Neural progenitor cell (in vitro differentiated cells): ENCODE data around the gene ADAM8. TPM values are rescaled to one million over a fixed set of nuclear protein-coding genes. Genes with fewer than 3 reads are reported as not detected.

Experiments used
- DNase-seq: peaks from one replicate; pipeline ENCODE4 v3.0.0-alpha.2; 2016; ENCODE audit warnings: low spot score
- H2AFZ ChIP-seq: fragments of 200-600 bp; sonication (generic); replicated peaks from 2 replicates; pipeline ENCODE4 v1.6.1; 2016; ENCODE audit warnings: antibody characterized with exemption
- H3F3A ChIP-seq: fragments of 200-600 bp; sonication (generic); 2 replicates; pipeline ENCODE4 v1.6.1; 2016; ENCODE audit warnings: antibody characterized with exemption, low read depth
- H3K27ac ChIP-seq: fragments of 200-600 bp; sonication (generic); 2 replicates; pipeline ENCODE4 v1.5.1; 2016; ENCODE audit warnings: mild to moderate bottlenecking
- H3K27me3 ChIP-seq: fragments of 200-600 bp; sonication (generic); 2 replicates; pipeline ENCODE4 v1.6.1; 2016; ENCODE audit warnings: mild to moderate bottlenecking, moderate library complexity
- H3K36me3 ChIP-seq: fragments of 200-600 bp; sonication (generic); 2 replicates; pipeline ENCODE4 v1.5.1; 2016
- H3K4me1 ChIP-seq: fragments of 200-600 bp; sonication (generic); 2 replicates; pipeline ENCODE4 v1.6.1; 2016; ENCODE audit warnings: mixed run types
- H3K4me2 ChIP-seq: fragments of 200-600 bp; sonication (generic); 2 replicates; pipeline ENCODE4 v1.6.1; 2016
- H3K4me3 ChIP-seq: fragments of 200-600 bp; sonication (generic); 2 replicates; pipeline ENCODE4 v1.5.1; 2016
- H3K79me2 ChIP-seq: fragments of 200-600 bp; sonication (generic); 2 replicates; pipeline ENCODE4 v1.6.1; 2016; ENCODE audit warnings: low read depth
- H3K9ac ChIP-seq: fragments of 200-600 bp; sonication (generic); 2 replicates; pipeline ENCODE4 v1.6.1; 2016
- H3K9me3 ChIP-seq: fragments of 200-600 bp; sonication (generic); 2 replicates; pipeline ENCODE4 v1.5.1; 2016; ENCODE audit warnings: low read depth
- H4K20me1 ChIP-seq: fragments of 200-600 bp; sonication (generic); 2 replicates; pipeline ENCODE4 v1.6.1; 2016; ENCODE audit warnings: low read depth
- H3K27ac Mint-ChIP-seq: 3 replicates; pipeline ENCODE4 v1.8.0; 2021; ENCODE audit warnings: mixed read lengths
- H3K27me3 Mint-ChIP-seq: 2 replicates; pipeline ENCODE4 v1.8.0; 2022; ENCODE audit warnings: low read depth, mild to moderate bottlenecking, inconsistent platforms, moderate library complexity, mixed read lengths; ENCODE audit not compliant: insufficient read depth
- H3K36me3 Mint-ChIP-seq: 3 replicates; pipeline ENCODE4 v1.8.0; 2021; ENCODE audit warnings: mixed read lengths
- H3K4me1 Mint-ChIP-seq: 3 replicates; pipeline ENCODE4 v1.8.0; 2021; ENCODE audit warnings: mixed read lengths
- H3K4me3 Mint-ChIP-seq: 3 replicates; pipeline ENCODE4 v1.8.0; 2021; ENCODE audit warnings: mild to moderate bottlenecking, moderate library complexity, mixed read lengths
- H3K9me3 Mint-ChIP-seq: 3 replicates; pipeline ENCODE4 v1.8.0; 2020; ENCODE audit warnings: mixed read lengths
- CTCF ChIP-seq: fragments of 200-600 bp; sonication (generic); IDR thresholded peaks from 2 replicates; pipeline ENCODE4 v1.5.1; 2017; ENCODE audit warnings: antibody characterized with exemption, mild to moderate bottlenecking
- EZH2 ChIP-seq: fragments of 200-600 bp; sonication (generic); IDR thresholded peaks from 2 replicates; pipeline ENCODE4 v1.6.1; 2017; ENCODE audit warnings: antibody characterized with exemption, mild to moderate bottlenecking, moderate library complexity
- EZH2phosphoT487 ChIP-seq: fragments of 200-600 bp; sonication (generic); IDR thresholded peaks from 2 replicates; pipeline ENCODE4 v1.6.1; 2017; ENCODE audit warnings: antibody characterized with exemption
- total RNA-seq: library from RNA; depleted of rRNA; stranded (reverse); fragments of >200 nt; gene quantifications from 2 replicates; pipeline ENCODE4 v1.2.3, GENCODE V29; 2015; ENCODE audit warnings: low replicate concordance

The ADAM8 gene
- total RNA-seq, 1 donor from 2014 or later: 3.3 TPM

- Histone ChIP-seq H3K27ac (no peak overlapping the region), H3K9ac (peak overlapping the region; percentile 67), H3K4me3 (peak overlapping the region; percentile 86), H3K27me3 (no peaks in the 10 kb centered on the region), H3K36me3 (no peaks in the 10 kb centered on the region), H2AFZ (no peak overlapping the region), H3K4me2 (peak overlapping the region; percentile 93), H3K4me1 (peaks cover 6% of the 10 kb centered on the region), H4K20me1 (peaks cover 46% of the 10 kb centered on the region), H3F3A (peaks cover 4% of the 10 kb centered on the region), H3K79me2 (peaks cover 59% of the 10 kb centered on the region), H3K9me3 (no peaks in the 10 kb centered on the region)
- TF ChIP-seq CTCF (no peak), EZH2phosphoT487 (no peak), EZH2 (no peak)
- peaks cover 15% of the 10 kb centered on the region for H3K4me1 Mint-ChIP-seq
- no peak overlapping the region for H3K27ac Mint-ChIP-seq
- no peaks in the 10 kb centered on the region for H3K9me3 Mint-ChIP-seq
- peak overlapping the region; percentile 98 for H3K4me3 Mint-ChIP-seq
- peaks cover 15% of the 10 kb centered on the region for H3K36me3 Mint-ChIP-seq
- H3K27me3 Mint-ChIP-seq: peaks cover 11% of the 10 kb centered on the region
- DNase-seq: no peak
These were observed 30.3 kb upstream of the ADAM8 start for GRCh38 chr10:133306941-133307379.

- Histone ChIP-seq H3K4me3 (no peak overlapping the region), H3K36me3 (no peaks in the 10 kb centered on the region), H3K79me2 (peaks cover 59% of the 10 kb centered on the region), H3K9ac (no peak overlapping the region), H3K4me2 (no peak overlapping the region), H4K20me1 (peaks cover 46% of the 10 kb centered on the region), H3K4me1 (peaks cover 6% of the 10 kb centered on the region), H3K27me3 (no peaks in the 10 kb centered on the region), H3F3A (peaks cover 4% of the 10 kb centered on the region), H3K9me3 (no peaks in the 10 kb centered on the region), H3K27ac (no peak overlapping the region), H2AFZ (no peak overlapping the region)
- no peak overlapping the region for H3K27ac Mint-ChIP-seq
- H3K27me3 Mint-ChIP-seq: peaks cover 11% of the 10 kb centered on the region
- no peak for DNase-seq
- peaks cover 15% of the 10 kb centered on the region for H3K4me1 Mint-ChIP-seq
- peaks cover 10% of the 10 kb centered on the region for H3K36me3 Mint-ChIP-seq
- TF ChIP-seq CTCF: no peak
- TF ChIP-seq EZH2phosphoT487: no peak
- no peaks in the 10 kb centered on the region for H3K9me3 Mint-ChIP-seq
- peak overlapping the region; percentile 41 for H3K4me3 Mint-ChIP-seq
These were observed 29.4 kb upstream of the ADAM8 start for GRCh38 chr10:133306097-133306476.

- H3K36me3 Mint-ChIP-seq: peaks cover 21% of the 10 kb centered on the region
- Histone ChIP-seq H3K4me3 (no peak overlapping the region), H3K4me2 (no peak overlapping the region), H2AFZ (no peak overlapping the region), H3K27me3 (no peaks in the 10 kb centered on the region), H3K9ac (no peak overlapping the region), H3F3A (peaks cover 4% of the 10 kb centered on the region), H3K4me1 (peaks cover 6% of the 10 kb centered on the region), H4K20me1 (peaks cover 39% of the 10 kb centered on the region), H3K36me3 (no peaks in the 10 kb centered on the region), H3K27ac (no peak overlapping the region), H3K79me2 (peaks cover 55% of the 10 kb centered on the region), H3K9me3 (no peaks in the 10 kb centered on the region)
- H3K9me3 Mint-ChIP-seq: no peaks in the 10 kb centered on the region
- peaks cover 15% of the 10 kb centered on the region for H3K4me1 Mint-ChIP-seq
- no peak for DNase-seq
- H3K4me3 Mint-ChIP-seq: no peak overlapping the region
- no peak overlapping the region for H3K27ac Mint-ChIP-seq
- TF ChIP-seq EZH2 (no peak), CTCF (no peak)
- peaks cover 10% of the 10 kb centered on the region for H3K27me3 Mint-ChIP-seq
These were observed 26.5 kb upstream of the ADAM8 start for GRCh38 chr10:133303206-133303605.
